Bone marrow (tissue), 2 donors: ENCODE measurements around the gene SMG5.
"Not testable (repeated sequence)": the region's sequence is repeated elsewhere in the genome, so short reads cannot be mapped to it uniquely, and the experiment has no call there.

Experiments used
- DNase-seq, 2 donors: peaks; one replicate each; lab custom pipeline; 2025; lab: John Stamatoyannopoulos, UW

SMG5 gene, protein sequence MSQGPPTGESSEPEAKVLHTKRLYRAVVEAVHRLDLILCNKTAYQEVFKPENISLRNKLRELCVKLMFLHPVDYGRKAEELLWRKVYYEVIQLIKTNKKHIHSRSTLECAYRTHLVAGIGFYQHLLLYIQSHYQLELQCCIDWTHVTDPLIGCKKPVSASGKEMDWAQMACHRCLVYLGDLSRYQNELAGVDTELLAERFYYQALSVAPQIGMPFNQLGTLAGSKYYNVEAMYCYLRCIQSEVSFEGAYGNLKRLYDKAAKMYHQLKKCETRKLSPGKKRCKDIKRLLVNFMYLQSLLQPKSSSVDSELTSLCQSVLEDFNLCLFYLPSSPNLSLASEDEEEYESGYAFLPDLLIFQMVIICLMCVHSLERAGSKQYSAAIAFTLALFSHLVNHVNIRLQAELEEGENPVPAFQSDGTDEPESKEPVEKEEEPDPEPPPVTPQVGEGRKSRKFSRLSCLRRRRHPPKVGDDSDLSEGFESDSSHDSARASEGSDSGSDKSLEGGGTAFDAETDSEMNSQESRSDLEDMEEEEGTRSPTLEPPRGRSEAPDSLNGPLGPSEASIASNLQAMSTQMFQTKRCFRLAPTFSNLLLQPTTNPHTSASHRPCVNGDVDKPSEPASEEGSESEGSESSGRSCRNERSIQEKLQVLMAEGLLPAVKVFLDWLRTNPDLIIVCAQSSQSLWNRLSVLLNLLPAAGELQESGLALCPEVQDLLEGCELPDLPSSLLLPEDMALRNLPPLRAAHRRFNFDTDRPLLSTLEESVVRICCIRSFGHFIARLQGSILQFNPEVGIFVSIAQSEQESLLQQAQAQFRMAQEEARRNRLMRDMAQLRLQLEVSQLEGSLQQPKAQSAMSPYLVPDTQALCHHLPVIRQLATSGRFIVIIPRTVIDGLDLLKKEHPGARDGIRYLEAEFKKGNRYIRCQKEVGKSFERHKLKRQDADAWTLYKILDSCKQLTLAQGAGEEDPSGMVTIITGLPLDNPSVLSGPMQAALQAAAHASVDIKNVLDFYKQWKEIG

DNA sequence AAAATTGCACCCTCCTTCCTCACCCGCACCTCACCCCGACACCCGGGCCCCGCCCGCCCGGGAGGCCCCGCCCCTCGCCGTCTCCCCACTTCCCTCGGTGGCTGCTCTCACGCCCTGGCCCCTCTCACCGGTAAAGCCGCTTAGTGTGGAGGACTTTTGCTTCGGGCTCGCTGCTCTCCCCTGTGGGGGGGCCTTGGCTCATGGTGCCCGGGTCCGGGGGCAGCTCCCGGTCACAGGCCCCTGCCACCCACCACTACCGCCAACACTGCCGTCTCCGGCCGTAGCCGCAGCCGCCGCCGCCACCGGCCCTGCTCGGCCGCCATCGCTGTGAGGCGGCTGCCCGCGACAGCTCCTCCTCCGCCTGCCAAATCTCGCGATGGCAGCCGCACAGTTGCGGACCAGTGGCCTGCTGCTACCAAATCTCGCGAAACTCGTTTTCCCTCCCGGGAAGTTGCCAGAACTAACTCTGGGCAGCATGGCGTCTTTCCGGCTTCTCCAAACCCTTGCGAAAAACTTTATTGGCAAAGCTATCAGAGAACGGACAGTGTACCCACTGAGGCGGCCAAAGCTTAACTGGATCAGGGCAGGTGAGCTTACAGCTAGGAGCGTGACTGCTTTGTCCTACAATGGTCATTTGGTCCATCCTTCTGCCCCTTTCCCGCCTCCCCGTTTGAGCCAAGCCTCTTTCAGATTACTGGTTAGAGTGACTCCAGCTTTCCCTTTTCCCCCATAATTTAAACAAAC is at the start of gene SMG5:
Gene SMG5, minus strand, starts transcription at position 347 of the 744 bp plus-strand sequence. Its CDS starts 145 bp downstream, at position 202.
- DNase-seq: peak; percentile 89 to 97

DNA sequence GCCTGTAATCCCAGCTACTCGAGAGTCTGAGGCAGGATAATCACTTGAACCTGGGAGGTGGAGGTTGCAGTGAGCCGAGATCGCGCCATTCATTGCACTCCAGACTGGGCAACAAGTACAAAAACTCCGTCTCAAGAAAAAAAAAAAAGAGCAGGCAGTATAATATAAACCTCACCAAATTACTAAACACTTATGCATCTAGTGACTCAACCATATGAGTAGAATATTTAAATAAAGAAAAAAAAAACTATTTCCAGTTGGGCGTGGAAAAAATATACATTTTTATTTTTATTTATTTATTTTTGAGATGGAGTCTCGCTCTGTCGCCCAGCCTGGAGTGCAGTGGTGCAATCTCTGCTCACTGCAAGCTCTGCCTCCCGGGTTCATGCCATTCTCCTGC is 40.6 kb upstream of the SMG5 start:
- not testable (repeated sequence) for DNase-seq

DNA sequence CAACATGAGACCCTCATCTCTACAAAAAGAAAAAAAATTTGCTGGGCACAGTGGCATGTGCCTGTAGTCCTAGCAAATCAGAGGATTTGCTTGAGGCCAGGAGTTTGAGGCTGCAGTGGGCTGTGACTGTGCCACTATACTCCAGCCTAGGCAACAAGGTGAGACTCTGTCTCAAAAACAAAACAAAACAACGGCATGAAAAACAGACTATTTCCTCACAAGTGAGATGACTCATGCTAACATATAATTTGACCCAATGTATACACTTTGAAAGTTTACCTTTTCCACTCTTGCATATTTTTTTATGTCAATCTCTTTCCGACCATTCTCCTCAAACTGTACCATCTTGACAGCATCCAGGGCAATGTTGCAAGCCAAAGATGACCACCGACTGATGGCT is 37.9 kb upstream of the SMG5 start:
- DNase-seq: no peak

DNA sequence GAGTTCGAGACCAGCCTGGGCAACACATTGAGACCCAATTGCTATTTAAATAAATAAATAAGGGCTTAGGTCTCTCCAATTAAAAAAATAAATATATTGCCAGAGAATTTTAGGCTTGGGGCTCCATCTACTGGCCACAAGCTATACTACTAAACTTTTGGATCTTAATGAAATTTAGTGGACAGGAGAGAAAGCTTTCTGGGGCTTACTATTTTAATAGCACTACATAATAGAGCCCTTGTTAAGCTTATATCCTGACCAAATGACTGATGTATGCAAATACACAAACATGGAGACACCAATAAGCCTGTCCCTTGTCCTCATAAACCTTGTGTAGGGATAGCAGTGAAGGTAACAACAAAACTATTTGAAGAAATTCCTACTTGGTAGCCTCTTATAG is 37.0 kb upstream of the SMG5 start:
- DNase-seq: peak in 1 of 2 donors; percentile 2

DNA sequence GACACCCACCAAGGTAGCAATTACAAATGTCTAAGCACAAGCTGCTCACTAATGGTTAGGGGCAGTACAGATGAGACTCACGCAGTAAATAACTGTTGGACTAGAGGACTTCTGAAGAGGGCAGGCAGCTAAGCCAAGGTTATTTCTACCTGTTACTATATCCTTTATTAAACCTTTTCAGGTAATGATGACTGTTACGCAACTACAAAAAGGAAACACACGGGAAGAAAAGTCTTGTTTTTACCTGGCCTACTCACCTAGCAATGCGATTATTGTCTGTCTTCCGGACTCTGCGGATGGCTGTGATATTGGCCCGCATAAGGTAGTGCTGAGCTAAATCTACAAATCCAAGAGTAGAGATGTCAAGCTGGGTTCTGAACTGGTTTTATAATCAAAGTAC is 34.3 kb upstream of the SMG5 start:
- no peak for DNase-seq

DNA sequence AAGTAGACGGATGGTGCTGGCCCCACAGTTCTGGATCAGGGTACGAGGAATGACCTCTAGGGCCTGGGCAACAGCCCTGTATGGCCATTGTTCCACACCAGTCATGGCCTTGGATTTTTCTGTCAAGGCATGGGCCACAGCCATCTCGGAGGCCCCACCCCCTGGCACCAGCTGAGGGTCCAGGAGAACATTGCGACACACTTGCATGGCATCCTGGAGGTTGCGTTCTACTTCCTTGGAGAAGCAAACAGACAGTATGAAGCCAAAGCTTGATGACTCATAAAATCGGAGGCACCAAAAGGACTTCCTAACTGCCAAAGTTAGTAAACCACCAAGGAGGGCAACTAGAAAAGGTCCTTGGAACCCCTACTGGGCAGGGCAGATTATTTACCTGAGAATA is 28.3 kb upstream of the SMG5 start:
- DNase-seq: no peak

DNA sequence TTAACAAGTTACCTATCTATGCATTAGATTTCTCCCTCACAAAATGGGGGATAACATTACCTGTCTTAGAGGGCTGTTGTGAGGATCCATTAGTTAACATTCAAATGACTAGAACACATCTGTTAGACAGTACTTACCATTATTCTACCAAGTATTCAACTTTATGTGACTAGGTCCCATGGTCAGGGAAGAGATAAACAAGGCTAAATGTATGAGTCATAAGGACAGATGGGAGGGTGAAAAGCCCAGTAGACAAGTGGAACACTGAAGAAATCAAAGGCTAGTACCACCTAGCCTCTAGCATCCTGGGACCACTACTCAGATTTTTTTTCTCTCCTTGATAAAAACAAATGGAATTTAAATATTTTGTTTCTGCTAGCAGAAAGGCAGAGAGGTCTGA is 25.5 kb upstream of the SMG5 start:
- DNase-seq: no peak

DNA sequence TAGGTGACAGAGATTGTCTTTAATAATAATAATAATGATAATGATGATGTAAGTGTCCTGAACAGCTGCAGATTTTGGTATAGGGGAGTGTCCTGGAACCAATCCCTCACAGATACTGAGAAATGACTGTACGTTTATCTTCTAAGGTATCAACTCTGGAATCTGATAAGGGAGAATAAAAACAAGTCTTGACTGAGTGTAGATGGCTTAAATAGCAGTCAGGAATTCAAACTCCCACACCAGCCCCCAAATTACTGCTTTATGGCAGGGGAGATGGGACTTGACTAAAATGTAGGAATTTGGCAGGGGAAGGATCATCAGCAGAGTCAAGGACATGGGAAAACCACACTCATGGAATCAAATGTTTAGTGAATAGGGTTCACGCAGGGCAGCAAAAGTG is 22.6 kb upstream of the SMG5 start:
- DNase-seq: no peak

DNA sequence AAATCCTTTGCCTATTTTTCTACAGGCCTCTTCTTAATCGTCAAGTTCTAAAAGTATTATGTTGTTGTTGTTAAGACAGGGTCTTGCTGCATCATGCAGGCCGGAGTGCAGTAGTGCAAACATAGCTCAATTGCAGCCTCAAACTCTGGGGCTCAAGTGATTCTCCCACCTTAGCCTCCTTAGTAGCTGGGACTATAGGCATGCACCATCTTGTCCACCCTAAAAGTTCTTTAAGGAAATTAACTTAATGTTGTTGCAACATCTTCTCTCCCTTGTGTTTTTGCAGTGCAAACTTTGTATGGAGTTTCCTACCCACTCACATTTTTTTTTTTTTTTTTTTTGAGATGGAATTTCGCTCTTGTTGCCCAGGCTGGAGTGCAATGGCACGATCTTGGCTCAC is 20.6 kb upstream of the SMG5 start:
- DNase-seq: no peak

DNA sequence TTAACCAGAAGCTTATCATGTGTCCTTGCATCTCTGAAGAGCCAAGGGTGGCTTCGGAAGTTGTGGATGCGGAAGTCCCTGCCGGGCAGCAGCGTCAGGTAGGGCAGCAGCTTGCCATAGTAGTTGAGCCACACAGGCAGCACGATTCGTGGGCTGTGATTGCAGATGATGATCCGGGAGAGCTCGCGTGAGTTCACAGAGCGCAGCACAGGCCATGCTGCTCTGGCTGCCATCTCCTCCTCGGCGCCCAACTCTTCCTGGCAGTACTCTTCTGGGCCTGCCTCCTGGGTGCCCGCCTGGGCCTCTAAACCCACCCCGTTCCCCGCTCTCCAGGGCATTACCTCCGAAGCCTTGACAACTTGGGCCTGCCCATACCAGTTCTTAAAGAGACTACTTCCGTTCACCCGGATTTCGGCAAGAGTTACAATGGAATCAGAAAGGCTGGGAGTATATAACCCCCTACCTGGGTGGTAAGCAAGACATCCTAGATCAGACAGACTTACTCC is 16.3 kb upstream of the SMG5 start, which contains the start of gene VHLL:
Gene VHLL, minus strand, starts transcription at position 456 of the 506 bp plus-strand sequence. Its CDS starts 118 bp downstream, at position 338.
- no peak for DNase-seq

DNA sequence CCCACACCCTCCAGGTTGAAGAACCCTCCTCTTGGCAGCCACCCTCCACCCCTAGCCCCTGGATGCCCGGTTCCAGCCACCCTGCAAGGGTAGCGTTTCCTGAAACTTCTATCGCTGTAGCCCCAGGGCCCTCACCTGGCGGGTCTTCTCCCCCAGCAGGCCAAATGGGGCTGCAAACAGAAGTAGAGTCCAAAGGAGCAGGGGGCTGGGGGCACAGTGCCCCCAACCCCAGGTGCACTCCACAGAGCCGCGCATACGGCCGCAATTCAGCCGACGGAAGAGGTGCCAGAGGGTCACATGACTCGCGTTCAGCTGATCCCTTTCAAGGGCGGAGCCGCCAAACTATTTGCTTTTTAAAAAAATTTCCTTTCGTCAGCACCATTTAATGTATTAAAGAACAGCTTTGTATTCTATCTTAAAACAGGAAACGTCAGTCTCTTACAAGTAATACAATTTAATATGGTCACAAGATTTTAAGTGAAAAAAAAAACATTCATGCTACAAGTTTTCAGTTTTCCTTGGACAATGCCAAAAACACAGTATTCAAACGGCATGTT is 12.8 kb upstream of the SMG5 start, which contains the start of gene GLMP:
Gene GLMP, minus strand, starts transcription at position 289 of the 557 bp plus-strand sequence. Its CDS starts 34 bp downstream, at position 255.
- DNase-seq: peak; percentile 11 to 14

DNA sequence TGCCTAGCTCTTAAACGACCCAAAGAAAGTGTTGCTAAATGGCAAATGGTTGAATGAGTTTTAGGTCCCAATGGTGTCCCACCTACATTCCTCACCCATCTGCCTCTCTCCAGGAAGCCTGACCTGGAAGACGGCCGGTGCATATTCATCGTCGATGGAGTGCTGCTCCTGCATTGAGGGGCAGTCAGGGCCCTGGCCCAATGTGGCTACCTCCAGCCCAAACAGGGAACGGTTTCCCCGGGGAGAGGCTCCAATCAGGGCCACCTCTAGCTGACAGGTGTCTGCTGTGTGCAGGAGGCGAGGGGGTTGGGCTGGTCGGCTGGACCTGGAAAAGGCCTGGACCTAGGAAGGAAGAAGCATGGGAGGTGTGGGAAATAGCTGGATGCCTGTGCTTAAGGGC is 11.3 kb upstream of the SMG5 start:
- DNase-seq: no peak

DNA sequence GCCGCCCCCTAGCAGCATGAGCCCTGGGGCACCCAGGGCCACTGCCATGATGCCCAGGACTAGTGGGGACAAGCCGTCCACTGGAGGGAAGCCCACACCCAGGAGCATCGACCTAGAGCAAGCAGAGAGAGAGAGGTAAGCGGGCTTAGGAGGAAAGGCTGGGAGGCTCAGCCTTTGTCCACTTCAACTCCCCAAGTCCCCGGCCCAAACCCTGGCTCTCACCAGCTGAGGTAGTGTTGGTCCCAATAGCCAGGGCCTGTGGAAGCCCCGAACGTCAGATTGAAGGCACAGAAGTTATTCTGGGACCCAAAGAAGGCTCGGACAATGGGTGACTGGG is 10.4 kb upstream of the SMG5 start:
- DNase-seq: no peak

DNA sequence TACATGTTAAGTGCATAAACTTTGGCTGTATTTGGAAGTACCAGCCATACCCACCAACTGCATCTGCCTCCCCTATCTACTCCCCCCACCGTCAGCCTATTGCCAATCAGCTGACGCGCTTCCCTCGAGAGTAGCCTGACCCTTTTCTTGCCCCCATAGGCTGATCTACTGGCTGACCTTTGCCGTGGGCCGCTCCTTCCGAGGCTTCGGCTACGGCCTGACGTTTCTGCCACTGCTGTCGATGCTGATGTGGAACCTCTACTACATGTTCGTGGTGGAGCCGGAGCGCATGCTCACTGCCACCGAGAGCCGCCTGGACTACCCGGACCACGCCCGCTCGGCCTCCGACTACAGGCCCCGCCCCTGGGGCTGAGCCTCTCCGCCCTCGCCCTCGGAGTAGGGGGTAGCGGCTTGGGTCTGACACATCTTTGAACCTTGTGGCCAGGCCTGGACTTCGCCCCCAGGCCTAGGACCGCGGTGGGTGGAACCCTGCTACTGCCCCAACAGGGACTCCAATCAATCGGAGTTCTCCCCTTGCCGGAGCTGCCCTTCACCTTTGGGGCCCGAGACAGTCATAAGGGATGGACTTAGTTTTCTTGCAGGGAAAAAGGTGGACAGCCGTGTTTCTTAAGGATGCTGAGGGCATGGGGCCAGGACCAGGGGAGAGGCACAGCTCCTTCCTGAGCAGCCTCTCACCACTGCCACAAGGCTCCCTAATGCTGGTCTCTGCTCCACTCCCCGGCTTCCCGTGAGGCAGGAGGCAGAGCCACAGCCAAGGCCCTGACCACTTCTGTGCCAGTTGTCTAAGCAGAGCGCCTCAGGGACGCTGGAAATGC is 8.8 kb upstream of the SMG5 start:
- no peak for DNase-seq

DNA sequence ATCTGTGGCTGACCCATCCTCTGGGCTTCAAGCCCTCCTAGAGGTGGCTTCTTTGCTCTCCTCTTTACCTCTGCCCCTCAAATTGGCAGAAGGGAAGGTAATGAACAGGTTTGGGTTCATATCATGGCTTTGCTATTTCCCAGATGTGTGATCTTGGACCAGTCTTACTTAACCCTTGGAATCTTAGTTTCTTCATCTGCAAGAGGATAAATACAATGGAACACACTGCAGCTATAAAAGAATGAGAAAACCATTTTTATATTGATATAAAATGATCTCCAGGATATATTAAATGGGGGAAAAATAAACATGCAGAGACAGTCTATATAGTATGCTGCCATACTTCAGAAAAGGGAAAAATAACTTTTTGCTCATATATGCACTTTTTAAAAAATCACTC is 7.2 kb upstream of the SMG5 start:
- no peak for DNase-seq

DNA sequence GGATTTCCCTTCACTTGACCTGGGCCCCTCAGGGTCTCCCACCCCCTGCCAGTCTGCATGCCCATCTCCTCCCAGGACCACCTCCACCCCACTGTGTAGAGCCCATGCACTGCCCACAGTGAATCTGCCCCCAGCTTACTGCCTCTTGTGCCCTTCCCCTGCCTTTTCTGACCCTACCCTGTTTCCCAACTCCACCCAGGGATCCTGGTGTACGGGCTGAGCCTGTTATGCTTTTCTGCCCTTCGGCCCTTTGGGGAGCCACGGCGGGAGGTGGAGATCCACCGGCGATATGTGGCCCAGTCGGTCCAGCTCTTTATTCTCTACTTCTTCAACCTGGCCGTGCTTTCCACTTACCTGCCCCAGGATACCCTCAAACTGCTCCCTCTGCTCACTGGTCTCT is 3.4 kb upstream of the SMG5 start:
- DNase-seq: no peak

DNA sequence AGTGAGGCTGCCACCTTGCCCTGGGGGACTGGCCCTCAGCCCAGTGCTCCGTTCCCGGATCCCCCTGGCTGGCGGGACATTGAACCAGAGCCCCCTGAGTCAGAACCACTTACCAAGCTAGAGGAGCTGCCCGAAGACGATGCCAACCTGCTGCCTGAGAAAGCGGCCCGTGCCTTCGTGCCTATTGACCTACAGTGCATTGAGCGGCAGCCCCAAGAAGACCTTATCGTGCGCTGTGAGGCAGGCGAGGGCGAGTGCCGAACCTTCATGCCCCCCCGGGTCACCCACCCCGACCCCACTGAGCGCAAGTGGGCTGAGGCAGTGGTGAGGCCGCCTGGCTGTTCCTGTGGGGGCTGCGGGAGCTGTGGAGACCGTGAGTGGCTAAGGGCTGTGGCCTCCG is 2.8 kb upstream of the SMG5 start:
- no peak for DNase-seq

DNA sequence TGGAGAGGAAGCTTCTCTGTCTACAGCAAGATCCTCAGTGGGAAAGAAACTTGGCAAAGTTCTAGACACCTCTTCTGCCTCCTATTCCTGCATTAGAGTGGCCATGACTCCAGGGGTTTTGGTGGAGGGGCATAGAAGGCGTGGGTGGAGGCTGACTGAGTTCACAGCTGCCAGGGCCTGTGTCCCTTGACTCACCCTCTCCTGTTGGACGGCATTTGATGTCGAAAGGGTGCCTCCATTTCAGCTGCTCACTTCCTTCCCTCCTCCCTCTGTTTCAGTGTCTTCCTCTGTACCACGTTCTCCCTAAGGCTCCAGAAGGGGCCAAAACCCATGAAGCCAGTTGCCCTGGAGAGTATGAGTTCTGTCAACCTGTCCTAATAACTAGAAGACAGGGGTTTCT is 2.1 kb upstream of the SMG5 start:
- no peak for DNase-seq

DNA sequence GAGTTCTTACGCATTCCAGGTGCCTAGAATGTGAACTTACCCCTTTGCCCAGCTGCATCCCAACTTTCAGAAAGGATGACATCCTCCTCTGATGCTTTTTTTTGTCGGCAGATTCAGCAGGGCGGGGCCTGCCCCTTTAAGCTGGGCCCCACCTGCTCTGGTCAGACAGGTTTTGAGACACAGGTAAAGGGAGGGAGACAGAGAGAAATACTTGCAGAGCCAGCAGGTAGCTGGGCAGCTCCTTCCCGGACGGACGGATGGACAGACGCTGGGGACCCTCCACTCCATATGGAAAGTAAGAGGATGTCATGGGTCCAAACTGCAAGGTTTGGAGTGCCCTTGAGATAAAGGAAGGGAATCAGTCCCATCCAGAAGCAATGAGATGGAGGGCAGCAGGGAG is 1.5 kb upstream of the SMG5 start, which contains the start of gene TMEM79:
Gene TMEM79, plus strand, starts transcription at position 214 of the 400 bp plus-strand sequence. CDS start 902 bp downstream, outside the sequence.
- no peak for DNase-seq

DNA sequence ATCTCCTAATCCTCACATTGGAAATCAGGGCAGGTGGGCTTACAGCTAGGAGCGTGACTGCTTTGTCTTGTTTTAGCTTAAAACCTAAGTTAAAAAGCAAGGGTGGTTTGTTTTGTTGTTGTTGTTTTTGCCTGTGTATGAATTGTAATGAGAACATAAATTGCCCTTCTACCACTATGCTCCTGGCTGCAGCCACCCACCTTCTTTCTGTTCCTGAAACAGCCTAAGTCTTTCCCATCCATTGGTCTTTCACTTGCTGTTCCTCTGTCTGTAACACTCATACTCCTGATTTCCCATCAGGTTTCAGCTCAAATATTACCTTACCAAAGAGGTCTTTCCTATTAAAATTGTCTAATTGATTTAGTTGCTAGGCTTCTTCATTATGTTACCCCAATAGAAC is 896 bp upstream of the SMG5 start:
- DNase-seq: no peak
